ENCODE data around the gene RNF208. TPM values are rescaled to one million over a fixed set of nuclear protein-coding genes. Genes with fewer than 3 reads are reported as not detected.

RNF208 gene
- polyA plus RNA-seq, 1 donor (not counting 4 experiments of a cell fraction or from before 2014, with no cell fraction given) = not detected

DNA sequence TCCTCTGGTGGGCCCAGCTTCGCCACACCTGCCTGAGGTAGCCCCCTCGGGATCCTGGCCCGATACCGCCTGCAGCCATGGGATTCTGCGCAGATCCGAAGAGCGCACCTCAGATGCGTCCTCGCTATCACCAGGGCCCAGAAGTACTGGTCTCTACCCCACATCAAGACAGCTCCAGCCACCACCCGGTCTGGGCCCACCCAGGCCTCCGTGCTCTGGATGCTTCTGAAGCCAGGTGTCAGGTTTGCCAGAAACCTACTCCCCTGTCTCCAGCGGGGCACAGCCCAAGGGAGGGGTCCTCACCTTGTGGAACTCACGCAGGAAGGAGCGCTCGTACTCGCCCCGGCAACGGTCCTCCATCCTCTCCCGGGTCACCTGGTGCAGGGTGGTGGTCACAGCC is 36.1 kb downstream of the RNF208 start:
- FAIRE-seq = no peak
- H3K4me2 ChIP-seq (ENCODE audit: control insufficient read depth, extremely low read depth, insufficient read depth, low read depth, low read length) = no peak overlapping the region
- peaks cover 45% of the 10 kb centered on the region for H3K79me2 ChIP-seq (ENCODE audit: control insufficient read depth, insufficient read depth, low read length)
- no peaks in the 10 kb centered on the region for H3K27me3 ChIP-seq (ENCODE audit: control insufficient read depth, extremely low read depth, insufficient read depth, low read length)
- H3K9ac ChIP-seq (ENCODE audit: control insufficient read depth, extremely low read depth, insufficient read depth, low read length) = no peak overlapping the region
- H2AFZ ChIP-seq (ENCODE audit: control insufficient read depth, low read length) = no peak overlapping the region
- no peak overlapping the region for H3K27ac ChIP-seq (ENCODE audit: control insufficient read depth, insufficient read depth, low read length)
- no peak overlapping the region for H3K4me3 ChIP-seq (ENCODE audit: control insufficient read depth in 2 of 3, extremely low read depth in 1 of 3, insufficient read depth in 2 of 3, low read depth in 1 of 3, low read length in 3 of 3)
- H3K4me1 ChIP-seq (ENCODE audit: control insufficient read depth, extremely low read depth, insufficient read depth, low read length) = peaks cover 23% of the 10 kb centered on the region
- no peaks in the 10 kb centered on the region for H4K20me1 ChIP-seq (ENCODE audit: control insufficient read depth, extremely low read depth, insufficient read depth, low read length)
- dilution Hi-C loops (cut with MboI; ENCODE audit: extremely low pct_ligation_motif_present, low sequenced_read_pairs) = no loop called here
- no peaks in the 10 kb centered on the region for H3K9me3 ChIP-seq (ENCODE audit: control insufficient read depth, low read depth, low read length)
- no peak for DNase-seq (ENCODE audit: low read depth, low spot score)
- H3K36me3 ChIP-seq (ENCODE audit: control insufficient read depth in 2 of 2, extremely low read depth in 1 of 2, insufficient read depth in 2 of 2, low read length in 2 of 2) = peaks cover 24 to 25% of the 10 kb centered on the region in 2 experiments
- no peaks in the 10 kb centered on the region for H3K9me1 ChIP-seq (ENCODE audit: control insufficient read depth, extremely low read depth, insufficient read depth, low read length)
- TF ChIP-seq, protein P1, sequence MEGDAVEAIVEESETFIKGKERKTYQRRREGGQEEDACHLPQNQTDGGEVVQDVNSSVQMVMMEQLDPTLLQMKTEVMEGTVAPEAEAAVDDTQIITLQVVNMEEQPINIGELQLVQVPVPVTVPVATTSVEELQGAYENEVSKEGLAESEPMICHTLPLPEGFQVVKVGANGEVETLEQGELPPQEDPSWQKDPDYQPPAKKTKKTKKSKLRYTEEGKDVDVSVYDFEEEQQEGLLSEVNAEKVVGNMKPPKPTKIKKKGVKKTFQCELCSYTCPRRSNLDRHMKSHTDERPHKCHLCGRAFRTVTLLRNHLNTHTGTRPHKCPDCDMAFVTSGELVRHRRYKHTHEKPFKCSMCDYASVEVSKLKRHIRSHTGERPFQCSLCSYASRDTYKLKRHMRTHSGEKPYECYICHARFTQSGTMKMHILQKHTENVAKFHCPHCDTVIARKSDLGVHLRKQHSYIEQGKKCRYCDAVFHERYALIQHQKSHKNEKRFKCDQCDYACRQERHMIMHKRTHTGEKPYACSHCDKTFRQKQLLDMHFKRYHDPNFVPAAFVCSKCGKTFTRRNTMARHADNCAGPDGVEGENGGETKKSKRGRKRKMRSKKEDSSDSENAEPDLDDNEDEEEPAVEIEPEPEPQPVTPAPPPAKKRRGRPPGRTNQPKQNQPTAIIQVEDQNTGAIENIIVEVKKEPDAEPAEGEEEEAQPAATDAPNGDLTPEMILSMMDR (optimal IDR thresholded peaks at IDR 0.05 in 1 of 3, IDR thresholded peaks at IDR 0.05 in 1 of 3, conservative IDR thresholded peaks at IDR 0.05 in 1 of 3; ENCODE audit: extremely low read depth in 1 of 3, insufficient read depth in 2 of 3, low read length in 3 of 3) = no peak
- TF ChIP-seq EZH2 (IDR thresholded peaks at IDR 0.05; ENCODE audit: low read length) = no peak

DNA sequence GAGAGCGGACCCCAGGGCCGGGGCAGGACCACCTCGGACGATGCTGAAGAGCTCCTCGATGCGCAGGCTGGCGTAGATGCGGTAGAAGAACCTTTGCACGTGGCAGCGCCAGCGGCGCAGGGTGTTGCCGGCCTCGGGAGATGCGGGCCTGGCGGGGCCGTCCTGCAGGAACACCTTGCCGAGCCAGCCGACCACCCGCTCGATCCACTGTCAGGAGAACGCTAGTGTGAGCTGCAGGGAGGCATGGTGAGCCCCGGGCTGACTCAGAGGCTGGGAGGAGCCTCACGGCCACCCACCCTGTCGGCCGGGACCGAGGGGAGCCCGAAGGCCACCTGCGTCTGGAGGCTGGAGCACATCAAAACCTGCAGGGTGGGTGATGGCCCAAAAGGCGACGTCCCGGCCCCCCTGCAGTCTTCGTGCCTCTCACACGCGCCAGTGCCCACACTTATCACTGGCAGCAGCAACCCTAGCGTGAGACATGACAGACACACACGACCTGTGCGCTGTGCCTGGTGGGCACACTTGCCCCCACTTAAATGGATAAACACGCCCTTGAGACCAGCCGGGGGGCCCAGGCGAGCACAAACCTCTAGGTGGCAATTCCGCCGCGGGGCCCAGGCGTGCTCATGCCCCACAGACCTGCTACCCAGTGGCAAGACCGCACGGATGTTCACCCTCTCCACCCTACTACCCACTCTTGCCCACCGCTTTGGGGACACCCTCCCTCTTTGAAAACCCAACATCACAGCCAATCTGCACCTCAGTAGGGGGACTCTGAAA is 37.0 kb downstream of the RNF208 start:
- dilution Hi-C loops (cut with MboI; ENCODE audit: extremely low pct_ligation_motif_present, low sequenced_read_pairs) = no loop called here
- no peak overlapping the region for H3K4me3 ChIP-seq (ENCODE audit: control insufficient read depth in 2 of 3, extremely low read depth in 1 of 3, insufficient read depth in 2 of 3, low read depth in 1 of 3, low read length in 3 of 3)
- H2AFZ ChIP-seq (ENCODE audit: control insufficient read depth, low read length) = no peak overlapping the region
- no peaks in the 10 kb centered on the region for H3K9me1 ChIP-seq (ENCODE audit: control insufficient read depth, extremely low read depth, insufficient read depth, low read length)
- FAIRE-seq (no peak), DNase-seq (ENCODE audit: low read depth, low spot score) (no peak)
- H3K4me2 ChIP-seq (ENCODE audit: control insufficient read depth, extremely low read depth, insufficient read depth, low read depth, low read length) = no peak overlapping the region
- no peak overlapping the region for H3K27ac ChIP-seq (ENCODE audit: control insufficient read depth, insufficient read depth, low read length)
- no peaks in the 10 kb centered on the region for H3K27me3 ChIP-seq (ENCODE audit: control insufficient read depth, extremely low read depth, insufficient read depth, low read length)
- H3K4me1 ChIP-seq (ENCODE audit: control insufficient read depth, extremely low read depth, insufficient read depth, low read length) = peaks cover 22% of the 10 kb centered on the region
- H3K9me3 ChIP-seq (ENCODE audit: control insufficient read depth, low read depth, low read length) = no peaks in the 10 kb centered on the region
- H3K79me2 ChIP-seq (ENCODE audit: control insufficient read depth, insufficient read depth, low read length) = peaks cover 37% of the 10 kb centered on the region
- no peaks in the 10 kb centered on the region for H4K20me1 ChIP-seq (ENCODE audit: control insufficient read depth, extremely low read depth, insufficient read depth, low read length)
- no peak overlapping the region for H3K9ac ChIP-seq (ENCODE audit: control insufficient read depth, extremely low read depth, insufficient read depth, low read length)
- no peak for TF ChIP-seq EZH2 (IDR thresholded peaks at IDR 0.05; ENCODE audit: low read length)
- TF ChIP-seq, protein P1 (optimal IDR thresholded peaks at IDR 0.05 in 1 of 3, IDR thresholded peaks at IDR 0.05 in 1 of 3, conservative IDR thresholded peaks at IDR 0.05 in 1 of 3; ENCODE audit: extremely low read depth in 1 of 3, insufficient read depth in 2 of 3, low read length in 3 of 3) = no peak
- peaks cover 19 to 21% of the 10 kb centered on the region in 2 experiments for H3K36me3 ChIP-seq (ENCODE audit: control insufficient read depth in 2 of 2, extremely low read depth in 1 of 2, insufficient read depth in 2 of 2, low read length in 2 of 2)
